NCI-H146 treated with DMSO at 0.1 percent for 48 hours (cell line): ENCODE data around the gene SNRPA.
"Not testable (repeated sequence)": the region's sequence is repeated elsewhere in the genome, so short reads cannot be mapped to it uniquely, and the experiment has no call there.

Source experiments
- DNase-seq: peaks from one replicate; lab custom pipeline; 2025; ENCODE audit not compliant: unreplicated experiment; lab: John Stamatoyannopoulos, UW

SNRPA gene

DNA sequence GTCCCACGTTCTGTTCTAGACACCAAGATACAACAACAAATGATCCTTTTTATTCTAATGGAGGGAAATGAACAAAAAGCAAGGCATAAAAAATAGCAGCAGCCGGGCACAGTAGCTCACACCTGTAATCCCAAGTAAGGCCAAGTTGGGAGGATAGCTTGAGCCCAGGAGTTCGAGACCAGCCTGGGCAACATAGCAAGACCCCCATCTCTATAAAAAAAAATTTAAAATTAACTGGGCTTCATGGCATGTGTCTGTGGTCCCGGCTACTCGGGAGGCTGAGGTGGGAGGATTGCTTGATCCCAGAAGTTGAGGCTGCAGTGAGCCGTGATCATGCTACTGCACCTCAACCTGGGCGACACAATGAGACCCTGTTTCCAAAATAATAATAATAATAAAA lies 25.4 kb downstream of the SNRPA start:
- DNase-seq = no peak

DNA sequence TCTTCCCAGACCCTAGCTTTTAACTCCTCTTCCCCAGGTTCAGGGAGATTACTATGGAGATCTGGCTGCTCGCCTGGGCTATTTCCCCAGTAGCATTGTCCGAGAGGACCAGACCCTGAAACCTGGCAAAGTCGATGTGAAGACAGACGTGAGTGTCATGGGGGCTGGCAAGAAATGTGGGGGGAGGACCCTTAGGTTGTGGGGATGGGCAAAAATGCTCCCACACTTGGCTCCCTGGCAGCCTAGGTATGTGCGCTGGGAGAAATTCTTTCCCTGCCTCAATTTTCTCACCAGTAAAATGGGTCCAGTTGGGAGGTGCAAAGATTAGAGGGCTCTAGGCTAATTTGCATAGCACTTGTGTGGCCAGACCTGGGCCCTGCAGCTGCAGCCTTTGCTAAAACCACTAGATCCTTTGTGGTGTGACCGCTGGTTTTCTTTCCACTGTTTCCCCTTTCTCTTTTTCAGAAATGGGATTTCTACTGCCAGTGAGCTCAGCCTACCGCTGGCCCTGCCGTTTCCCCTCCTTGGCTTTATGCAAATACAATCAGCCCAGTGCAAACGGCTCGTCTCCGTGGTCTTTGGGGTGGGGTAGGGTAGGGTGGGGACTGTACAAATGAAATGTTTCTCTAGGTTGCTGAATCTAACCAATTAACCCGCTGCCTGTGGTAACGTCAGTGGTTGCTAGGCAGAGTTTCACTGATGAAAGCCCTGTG lies 26.1 kb downstream of the SNRPA start:
- DNase-seq = peak; percentile 97

DNA sequence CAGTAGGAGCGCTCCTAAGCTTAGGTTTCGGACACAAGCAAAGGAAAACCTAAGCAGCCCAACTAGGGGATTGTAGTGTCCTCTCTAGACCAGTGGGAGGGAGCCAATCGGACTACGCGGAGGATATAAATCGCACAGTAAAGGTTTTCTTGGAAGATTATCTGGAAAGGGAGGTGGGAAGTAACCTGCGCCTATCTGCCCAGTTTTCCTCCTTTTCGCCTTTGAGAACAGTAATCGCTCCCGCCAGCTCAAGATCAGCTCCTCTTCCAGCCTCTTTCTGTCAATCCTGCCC lies 26.6 kb downstream of the SNRPA start:
- no peak for DNase-seq

DNA sequence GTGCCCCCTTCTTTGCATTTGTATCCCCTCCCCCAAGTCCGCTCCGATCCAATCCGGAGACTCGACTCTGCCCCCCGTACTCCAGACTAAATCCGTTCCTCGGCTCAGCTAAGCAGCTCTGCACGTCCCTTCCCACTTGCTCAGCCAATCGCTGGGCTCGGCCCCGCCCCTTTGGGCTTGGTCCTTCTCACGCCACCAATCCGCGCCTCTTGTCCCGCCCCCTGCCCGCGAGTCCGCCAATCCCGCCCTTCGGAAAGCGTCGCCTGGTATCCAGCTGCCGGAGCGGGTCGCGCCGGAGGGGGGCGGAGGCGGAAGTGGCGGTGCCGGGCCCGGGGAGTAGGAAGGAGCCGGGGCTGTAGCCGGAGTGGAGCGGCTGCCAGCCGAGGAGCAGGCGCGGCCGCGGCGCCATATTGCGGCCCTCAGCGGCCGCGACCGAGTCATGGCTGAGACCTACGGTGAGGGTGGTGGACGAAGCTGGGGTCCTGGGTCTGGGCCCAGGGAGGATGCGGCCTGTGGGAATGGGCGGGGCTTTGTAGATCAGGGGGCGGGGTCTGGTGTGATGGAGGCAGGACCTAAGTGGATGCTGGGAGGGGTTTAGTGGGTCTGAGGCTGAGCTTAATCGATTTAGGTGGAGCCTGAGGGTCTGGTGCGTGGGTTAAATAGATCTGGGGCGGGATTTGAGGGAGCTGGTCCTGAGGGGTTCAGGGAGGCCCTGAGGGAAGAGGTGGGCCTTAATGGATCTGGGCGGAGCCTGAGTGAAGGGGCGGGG lies 27.1 kb downstream of the SNRPA start, which contains the start of gene RAB4B:
Gene RAB4B, plus strand, starts transcription at position 311 of the 769 bp plus-strand sequence. Its CDS starts 129 bp downstream, at position 440.
- DNase-seq = peak; percentile 100

DNA sequence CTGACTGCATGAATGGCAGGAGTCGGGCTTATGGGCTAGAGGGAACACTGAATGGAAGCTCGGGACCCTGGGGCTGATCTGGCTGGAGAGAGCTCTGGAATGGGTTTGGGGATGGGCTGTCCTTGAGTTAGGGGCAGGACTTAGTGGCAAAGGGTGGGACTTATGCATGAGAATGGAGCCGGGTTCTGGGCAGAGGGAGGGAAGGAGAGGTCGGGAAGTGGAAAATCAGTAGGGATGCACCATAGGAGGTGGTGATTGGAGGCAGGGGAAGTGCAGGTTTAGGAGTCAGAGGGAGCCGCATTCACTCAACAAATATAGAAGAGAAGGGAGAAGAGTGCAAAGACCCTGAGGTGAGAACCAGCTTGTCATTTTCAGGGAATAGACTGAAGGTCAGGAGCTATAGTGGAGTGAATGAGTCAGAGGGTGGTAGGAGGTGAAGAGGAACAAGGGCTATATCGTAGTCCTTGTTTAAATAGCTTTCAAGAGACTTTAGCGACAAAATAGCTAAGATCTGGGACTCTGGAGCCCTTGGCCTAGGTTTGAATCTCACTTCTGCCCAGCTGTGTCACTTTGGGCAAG lies 27.8 kb downstream of the SNRPA start:
- no peak for DNase-seq

DNA sequence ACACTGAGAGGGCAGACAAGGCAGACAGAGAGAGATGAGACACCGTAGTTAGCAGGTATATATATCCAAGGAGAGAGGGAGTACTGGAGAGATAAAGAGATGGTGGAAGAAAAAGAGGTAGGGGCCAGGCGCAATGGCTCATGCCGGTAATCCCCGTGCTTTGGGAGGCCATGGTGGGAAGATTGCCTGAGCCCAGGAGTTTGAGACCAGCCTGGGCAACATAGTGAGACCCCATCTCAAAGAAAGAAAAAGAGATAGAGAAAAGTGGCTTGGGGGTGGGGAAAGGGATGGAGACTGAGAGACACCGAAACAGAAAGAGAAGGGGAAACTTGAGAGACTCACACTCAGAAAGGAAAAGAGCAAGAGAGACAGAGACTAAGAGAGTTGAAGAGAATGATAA lies 29.6 kb downstream of the SNRPA start:
- DNase-seq = no peak

DNA sequence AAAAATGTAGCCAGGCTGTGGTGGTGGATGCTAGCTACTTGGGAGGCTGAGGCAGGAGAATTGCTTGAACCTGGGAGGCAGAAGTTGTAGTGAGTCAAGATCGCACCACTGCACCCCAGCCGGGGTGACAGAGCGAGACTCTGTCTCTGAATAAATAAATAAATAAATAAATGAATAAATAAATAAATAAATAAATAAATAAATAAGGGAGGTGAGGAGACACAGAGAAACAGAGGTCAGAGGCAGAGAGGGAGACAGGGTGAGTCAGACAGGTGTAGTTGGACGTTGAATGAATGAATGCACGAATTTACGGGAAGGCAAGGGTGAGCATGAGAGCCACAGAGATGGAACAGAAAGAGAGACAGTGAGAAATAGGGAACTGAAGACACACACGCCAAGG lies 30.1 kb downstream of the SNRPA start:
- DNase-seq = no peak

DNA sequence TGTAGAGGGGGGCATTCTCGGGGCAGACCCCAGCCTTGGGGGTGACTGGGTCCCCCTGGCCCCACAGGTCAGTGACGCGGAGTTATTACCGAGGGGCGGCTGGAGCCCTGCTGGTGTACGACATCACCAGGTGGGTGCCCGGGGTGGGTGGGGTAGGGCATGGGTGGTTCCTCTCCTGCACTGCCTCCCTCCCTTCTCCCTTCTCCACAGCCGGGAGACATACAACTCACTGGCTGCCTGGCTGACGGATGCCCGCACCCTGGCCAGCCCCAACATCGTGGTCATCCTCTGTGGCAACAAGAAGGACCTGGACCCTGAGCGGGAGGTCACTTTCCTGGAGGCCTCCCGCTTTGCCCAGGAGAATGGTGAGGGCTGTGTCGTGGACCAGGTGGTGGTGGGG lies 32.7 kb downstream of the SNRPA start:
- no peak for DNase-seq

DNA sequence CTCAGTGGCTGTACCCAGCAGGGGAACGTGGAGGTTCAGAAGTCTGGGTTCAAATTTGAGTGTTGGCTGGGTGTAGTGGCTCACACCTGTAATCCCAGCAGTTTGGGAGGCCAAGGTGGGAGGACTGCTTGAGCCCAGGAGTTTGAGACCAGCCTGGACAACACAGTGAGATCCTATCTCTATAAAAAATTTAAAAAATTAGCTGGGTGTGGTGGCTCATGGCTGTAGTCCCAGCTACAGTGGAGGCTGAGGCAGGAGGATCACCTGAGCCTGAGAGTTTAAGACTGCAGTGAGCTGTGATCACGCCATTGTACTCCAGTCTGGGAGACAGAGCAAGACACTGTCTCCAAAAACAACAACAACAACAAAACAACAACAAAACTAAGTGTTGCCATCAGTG lies 33.1 kb downstream of the SNRPA start:
- not testable (repeated sequence) for DNase-seq

DNA sequence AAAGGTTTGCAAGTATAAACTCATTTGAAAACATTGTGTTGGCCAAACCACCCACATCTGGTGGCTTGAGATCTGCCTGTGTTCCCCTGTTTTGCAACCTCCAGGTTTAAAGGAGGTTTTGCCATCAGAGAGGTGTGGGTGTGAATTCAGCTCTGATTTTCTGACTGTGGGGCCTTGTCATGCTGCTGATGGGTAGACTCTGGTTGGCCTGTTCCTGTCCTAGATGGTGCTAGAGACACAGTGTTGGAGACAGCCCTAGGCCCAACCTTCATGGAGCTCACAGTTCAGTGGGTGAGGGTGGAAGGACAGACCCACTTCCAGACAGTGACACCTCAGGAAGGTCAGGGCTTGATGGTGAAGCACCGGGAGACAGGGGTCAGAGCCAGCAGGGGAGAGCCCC lies 34.5 kb downstream of the SNRPA start:
- no peak for DNase-seq

DNA sequence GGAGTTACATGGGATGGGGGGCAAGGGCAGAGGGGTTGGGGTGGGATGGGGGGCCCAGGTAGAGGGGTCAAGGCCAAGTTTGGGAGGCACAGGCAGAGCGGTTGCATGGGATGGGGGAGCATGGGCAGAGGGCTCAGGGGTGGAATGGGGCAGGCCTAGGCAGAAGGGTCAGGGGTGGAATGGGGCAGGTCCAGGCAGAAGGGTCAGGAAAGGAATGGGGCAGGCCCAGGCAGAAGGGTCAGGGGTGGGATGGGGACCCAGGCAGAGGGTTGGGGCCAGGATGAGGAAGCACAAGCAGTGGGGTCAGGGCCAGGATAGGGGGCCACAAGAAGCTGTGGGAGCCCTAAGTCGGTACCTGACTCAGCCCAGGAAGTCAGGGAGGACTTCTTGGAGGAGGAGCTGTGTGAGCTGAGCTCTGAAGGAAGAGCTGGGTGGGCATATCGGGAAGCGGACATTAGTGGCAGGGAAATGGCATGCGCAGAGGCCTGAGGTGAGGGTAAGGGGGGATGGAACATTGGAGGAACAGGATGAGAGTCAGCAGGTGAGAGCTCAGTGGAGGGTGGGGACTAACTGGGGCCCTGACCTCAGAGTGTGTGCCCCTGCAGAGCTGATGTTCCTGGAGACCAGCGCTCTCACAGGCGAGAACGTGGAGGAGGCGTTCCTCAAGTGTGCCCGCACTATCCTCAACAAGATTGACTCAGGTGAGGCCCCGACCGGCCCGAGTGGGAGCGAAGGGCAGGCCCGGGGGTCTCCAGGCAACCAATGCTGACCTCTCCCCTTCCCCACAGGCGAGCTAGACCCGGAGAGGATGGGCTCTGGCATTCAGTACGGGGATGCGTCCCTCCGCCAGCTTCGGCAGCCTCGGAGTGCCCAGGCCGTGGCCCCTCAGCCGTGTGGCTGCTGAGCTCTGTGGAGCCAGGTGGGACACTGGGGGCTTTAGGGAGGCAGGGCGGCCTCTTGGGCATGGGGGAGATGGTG lies 35.3 kb downstream of the SNRPA start:
- no peak for DNase-seq

DNA sequence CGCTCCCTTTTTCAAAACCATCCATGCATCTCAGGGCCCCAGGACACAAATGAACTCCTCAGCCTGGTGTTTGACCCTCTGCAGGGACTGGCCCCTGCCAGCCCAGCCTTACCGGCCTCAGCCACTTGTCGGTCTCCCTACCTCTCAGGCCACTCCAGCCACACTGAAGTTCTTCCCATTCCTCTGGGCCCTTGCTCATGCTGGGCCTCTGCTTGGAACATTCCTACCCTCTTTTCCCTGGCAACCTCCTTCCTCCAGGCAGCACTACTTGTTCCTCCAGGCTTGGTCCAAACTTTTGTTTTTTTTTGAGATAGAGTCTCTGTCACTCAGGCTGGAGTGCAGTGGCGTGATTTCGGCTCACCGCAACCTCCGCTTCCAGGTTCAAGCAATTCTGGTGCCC lies 40.3 kb downstream of the SNRPA start:
- no peak for DNase-seq

DNA sequence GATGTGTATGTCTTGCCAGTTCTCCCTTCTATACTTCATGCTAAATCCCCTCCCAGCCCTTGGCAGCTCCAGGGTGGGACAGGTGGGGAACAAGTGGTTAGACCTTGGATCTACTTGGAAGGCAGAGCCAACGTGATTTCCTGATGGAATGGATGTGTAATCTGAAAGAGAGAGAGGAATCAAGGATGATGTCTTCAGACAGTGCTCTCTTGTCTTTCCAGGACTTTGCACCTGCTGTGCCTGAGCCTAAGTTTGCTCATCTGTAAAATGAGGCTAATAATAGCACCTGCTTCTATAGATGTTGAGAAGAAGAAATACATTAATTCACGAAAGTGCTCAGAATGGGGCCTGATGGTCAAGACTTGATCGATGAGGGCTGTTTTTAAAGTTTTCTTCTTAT lies 41.0 kb downstream of the SNRPA start:
- no peak for DNase-seq

DNA sequence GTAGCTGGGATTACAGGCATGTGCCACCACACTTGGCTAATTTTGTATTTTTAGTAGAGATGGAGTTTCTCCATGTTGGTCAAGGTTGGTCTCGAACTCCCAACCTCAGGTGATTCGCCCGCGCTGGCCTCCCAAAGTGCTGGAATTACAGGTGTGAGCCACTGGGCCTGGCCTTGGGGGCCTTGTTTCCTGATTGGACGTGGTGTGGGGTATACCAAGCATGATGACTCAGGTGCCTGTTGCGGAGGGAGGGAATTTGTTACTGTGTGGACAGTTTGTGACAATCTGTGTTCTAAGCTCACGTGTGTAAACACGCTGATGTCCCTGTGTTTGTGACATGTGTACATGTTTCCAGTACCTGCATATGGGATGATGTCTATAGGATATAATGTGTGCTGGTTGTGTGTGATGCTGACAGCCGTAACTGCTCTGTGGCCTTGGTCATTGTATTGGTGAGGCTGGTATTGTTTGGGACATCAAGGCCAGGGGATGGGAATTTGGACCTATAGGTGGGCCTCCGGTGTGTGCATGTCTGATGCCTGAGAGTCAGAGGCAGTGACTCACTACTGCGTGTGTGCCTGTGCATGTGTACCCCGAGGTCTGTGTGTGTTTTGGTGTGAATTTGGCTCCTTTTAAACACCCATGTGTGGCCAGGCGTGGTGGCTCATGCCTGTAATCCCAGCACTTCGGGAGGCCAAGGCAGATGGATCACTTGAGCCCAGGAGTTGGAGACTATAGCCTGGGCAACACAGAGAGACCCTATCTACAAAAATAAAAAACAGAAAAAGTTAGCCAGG lies 46.4 kb downstream of the SNRPA start:
- DNase-seq = no peak

DNA sequence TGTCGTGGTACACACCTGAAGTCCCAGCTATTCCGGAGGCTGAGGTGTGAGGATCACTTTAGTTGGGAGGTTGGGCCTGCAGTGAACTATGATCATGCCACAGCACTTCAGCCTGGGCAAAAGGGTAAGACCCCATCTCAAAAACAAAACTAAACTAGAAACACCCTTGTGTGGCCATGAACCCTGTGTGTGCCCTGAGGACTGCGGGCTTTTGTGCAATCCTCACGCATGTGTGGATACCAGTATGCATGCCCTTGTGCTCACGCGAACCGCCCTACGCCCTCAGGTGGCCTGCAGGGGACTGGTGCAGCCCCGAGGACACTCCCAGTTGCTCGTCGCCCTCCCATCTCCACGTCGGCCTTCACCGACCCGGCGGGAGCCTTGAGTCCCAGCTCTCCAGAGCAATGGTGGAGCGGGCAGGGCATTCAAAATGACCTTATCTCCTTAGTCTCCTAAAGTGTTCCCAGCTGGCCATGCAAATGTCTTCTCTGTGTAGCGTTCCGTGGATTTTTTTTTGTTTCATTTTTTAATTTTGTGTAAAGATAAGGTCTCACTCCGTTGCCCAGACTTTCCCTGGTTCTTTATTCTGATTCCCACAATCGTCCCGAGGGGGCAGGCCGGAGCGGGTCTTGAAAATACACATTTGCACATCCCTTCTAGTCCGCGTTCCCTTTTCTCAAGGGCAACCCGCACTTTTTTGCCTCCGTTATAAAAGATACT lies 47.1 kb downstream of the SNRPA start:
- DNase-seq = peak; percentile 51

DNA sequence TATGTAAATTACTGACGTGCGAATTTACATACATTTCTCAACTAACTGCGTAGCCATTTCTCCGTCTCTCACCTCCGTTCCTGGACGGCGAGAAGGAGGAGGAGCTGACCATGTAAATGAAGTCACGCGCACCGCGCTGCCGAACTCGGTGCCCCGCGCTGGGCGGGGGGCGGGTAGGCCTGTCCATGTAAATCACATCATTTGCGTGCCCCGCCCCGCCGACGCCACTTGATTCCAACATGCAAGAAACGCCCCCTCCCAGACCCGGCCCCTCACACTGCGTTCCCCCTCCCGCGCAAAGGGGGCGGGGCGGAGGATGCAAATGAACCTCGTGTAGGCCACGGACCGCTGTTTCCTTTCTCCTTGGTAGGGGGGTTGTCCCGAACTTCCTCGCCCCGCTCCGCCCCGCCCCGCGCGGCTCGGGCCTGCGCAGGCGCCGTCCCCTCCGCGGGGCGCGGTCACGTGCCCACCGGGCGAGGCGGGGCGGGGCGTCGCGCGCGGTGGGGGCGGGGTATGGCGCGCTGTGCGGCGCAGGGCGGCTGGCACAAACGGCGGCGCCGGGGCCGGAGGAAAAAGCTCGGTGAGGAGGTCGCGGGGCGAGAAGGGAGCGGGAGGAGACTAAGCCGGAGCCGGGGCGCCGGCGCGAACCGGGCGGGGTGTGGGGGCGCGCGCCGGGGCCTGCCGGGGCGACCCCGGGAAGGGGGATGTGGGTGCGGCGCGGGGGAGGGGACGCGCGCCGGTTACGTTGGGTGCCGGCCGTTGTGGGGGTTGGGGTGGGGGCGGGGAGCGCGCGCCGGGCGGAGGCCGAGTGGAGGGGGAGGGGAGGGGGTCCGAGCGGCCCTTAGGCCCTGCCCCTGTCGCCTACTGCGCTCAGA lies 47.9 kb downstream of the SNRPA start, which contains the start of gene EGLN2:
Gene EGLN2, plus strand, starts transcription at position 509 of the 875 bp plus-strand sequence. CDS start 1,382 bp downstream, outside the sequence.
- peak; percentile 98 for DNase-seq

DNA sequence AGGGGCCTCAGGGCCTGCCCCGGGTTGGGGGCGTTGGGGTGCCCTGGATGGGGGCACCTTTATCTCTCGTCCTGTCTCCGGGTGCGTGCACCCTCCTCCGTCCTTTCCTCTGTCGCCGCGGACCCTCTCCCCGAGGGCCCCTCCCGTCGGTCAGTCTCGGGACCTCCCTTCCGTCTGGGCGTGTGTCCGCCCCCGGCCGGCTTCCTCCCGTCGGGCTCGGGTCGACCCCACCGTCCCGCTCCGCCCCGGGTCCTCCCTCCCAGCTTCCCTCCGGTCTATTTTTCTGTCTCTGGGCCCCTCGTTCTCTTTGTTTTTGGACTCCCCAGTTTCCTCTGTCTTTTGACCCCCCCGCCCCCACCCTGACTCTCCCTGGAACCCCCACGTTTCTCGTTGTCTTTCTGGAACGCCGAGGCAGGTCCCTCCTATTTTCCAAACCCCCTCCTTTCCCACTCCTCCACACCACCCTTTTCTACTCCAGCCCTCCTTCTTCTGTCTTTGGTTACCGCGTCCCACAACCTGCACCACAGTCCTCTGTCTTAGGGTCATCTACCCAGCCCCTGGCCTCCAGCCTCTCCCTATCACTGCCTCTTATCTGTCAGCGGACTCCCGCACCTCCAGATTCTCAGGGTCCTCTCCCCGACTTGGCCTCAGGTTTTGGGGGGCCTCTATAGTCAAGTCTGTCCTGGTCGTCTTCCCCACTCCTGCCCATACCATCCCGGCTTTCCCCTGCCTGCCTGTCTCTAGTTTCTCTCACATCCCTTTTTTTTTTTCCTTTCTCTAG lies 48.7 kb downstream of the SNRPA start:
- DNase-seq = peak; percentile 6
